D721Med (cell line): Measurements from ENCODE around the gene SESN1.

Source experiments
- DNase-seq: peaks from one replicate; pipeline ENCODE4 v3.0.0; 2011; ENCODE audit warnings: low spot score; ENCODE audit not compliant: insufficient read length
- FAIRE-seq: peaks from 2 replicates; lab custom pipeline; 2011; peaks lifted over from hg19 to GRCh38; lab: Jason Lieb, UNC
- CTCF ChIP-seq: IDR thresholded peaks from 2 replicates; pipeline ENCODE4 v1.5.1; 2012; ENCODE audit warnings: mild to moderate bottlenecking, control low read depth; ENCODE audit not compliant: insufficient read depth; ENCODE audit errors: missing control alignments

SESN1 gene

GRCh38 chr6:108966251-108966650 is 128.4 kb downstream of the SESN1 start:
- FAIRE-seq, result no peak
- DNase-seq, result no peak
- TF ChIP-seq CTCF, result no peak

GRCh38 chr6:108961985-108962384 is 132.7 kb downstream of the SESN1 start:
- no peak for TF ChIP-seq CTCF
- no peak for FAIRE-seq
- DNase-seq, result no peak

- TF ChIP-seq CTCF, result no peak
- DNase-seq (no peak), FAIRE-seq (no peak)
Observed at GRCh38 chr6:108961077-108961476, 133.6 kb downstream of the SESN1 start.

- DNase-seq, result no peak
- no peak for TF ChIP-seq CTCF
- FAIRE-seq, result no peak
Observed at GRCh38 chr6:108960601-108961000, 134.0 kb downstream of the SESN1 start.

- FAIRE-seq, result no peak
- no peak for TF ChIP-seq CTCF
- no peak for DNase-seq
Observed at GRCh38 chr6:108959972-108960582, 134.6 kb downstream of the SESN1 start.

- no peak for TF ChIP-seq CTCF
- DNase-seq, result no peak
- no peak for FAIRE-seq
Observed at GRCh38 chr6:108958900-108959770, 135.5 kb downstream of the SESN1 start.

- TF ChIP-seq CTCF, result no peak
- FAIRE-seq (no peak), DNase-seq (no peak)
Observed at GRCh38 chr6:108957221-108957620, 137.4 kb downstream of the SESN1 start.
